Parathyroid adenoma (tissue), 2 donors: ENCODE measurements around the gene DHH.

Source experiments
- H2AFZ ChIP-seq: fragments of 300-600 bp; sonication (generic); one replicate; pipeline ENCODE4 v1.7.0; 2017; ENCODE audit warnings: antibody characterized with exemption, mild to moderate bottlenecking
- H3K27ac ChIP-seq: fragments of 300-600 bp; sonication (generic); one replicate; pipeline ENCODE4 v1.7.0; 2017
- H3K27me3 ChIP-seq: fragments of 300-600 bp; sonication (generic); one replicate; pipeline ENCODE4 v1.7.0; 2017; ENCODE audit warnings: low read length; ENCODE audit not compliant: control insufficient read depth, insufficient read depth
- H3K36me3 ChIP-seq: fragments of 300-600 bp; sonication (generic); one replicate; pipeline ENCODE4 v1.7.0; 2017; ENCODE audit warnings: low read length; ENCODE audit not compliant: control insufficient read depth, insufficient read depth
- H3K4me1 ChIP-seq: fragments of 300-600 bp; sonication (generic); one replicate; pipeline ENCODE4 v1.7.0; 2017; ENCODE audit warnings: control low read depth
- H3K4me2 ChIP-seq: fragments of 300-600 bp; sonication (generic); one replicate; pipeline ENCODE4 v1.7.0; 2017; ENCODE audit warnings: low read length
- H3K4me3 ChIP-seq: fragments of 300-600 bp; sonication (generic); one replicate; pipeline ENCODE4 v1.7.0; 2017; ENCODE audit warnings: low read depth, low read length
- H3K79me2 ChIP-seq: fragments of 300-600 bp; sonication (generic); one replicate; pipeline ENCODE4 v1.7.0; 2017; ENCODE audit warnings: control low read depth
- H3K9ac ChIP-seq: fragments of 300-600 bp; sonication (generic); one replicate; pipeline ENCODE4 v1.7.0; 2017; ENCODE audit warnings: mild to moderate bottlenecking
- H3K9me3 ChIP-seq: fragments of 300-600 bp; sonication (generic); one replicate; pipeline ENCODE4 v1.7.0; 2017; ENCODE audit warnings: low read length; ENCODE audit not compliant: control insufficient read depth
- CTCF ChIP-seq: fragments of 300-600 bp; sonication (generic); IDR thresholded peaks from one replicate; pipeline ENCODE4 v1.7.0; 2017; ENCODE audit warnings: antibody characterized with exemption, mild to moderate bottlenecking
- donor health status: primary hyperparathyroidism.

DHH gene

GRCh38 chr12:49037947-49038237 lies 56.7 kb downstream of the DHH start:
- Histone ChIP-seq H3K79me2 (no peaks in the 10 kb centered on the region), H3K27ac (no peak overlapping the region), H3K4me2 (no peak overlapping the region), H3K4me3 (no peak overlapping the region), H3K27me3 (no peaks in the 10 kb centered on the region), H3K9ac (no peak overlapping the region), H3K9me3 (no peaks in the 10 kb centered on the region), H3K4me1 (no peaks in the 10 kb centered on the region), H2AFZ (no peak overlapping the region), H3K36me3 (no peaks in the 10 kb centered on the region)
- TF ChIP-seq CTCF: no peak

- no peaks in the 10 kb centered on the region for H3K9me3 ChIP-seq
- no peaks in the 10 kb centered on the region for H3K79me2 ChIP-seq
- H3K4me2 ChIP-seq: no peak overlapping the region
- H2AFZ ChIP-seq: no peak overlapping the region
- no peaks in the 10 kb centered on the region for H3K36me3 ChIP-seq
- no peaks in the 10 kb centered on the region for H3K27me3 ChIP-seq
- no peak overlapping the region for H3K9ac ChIP-seq
- H3K27ac ChIP-seq: no peak overlapping the region
- TF ChIP-seq CTCF: no peak
- H3K4me1 ChIP-seq: no peaks in the 10 kb centered on the region
- H3K4me3 ChIP-seq: no peak overlapping the region
Observed at GRCh38 chr12:49037111-49037946, 57.3 kb downstream of the DHH start.
